Neural progenitor cell (in vitro differentiated cells): ENCODE data around the gene GMFB.

Source experiments
- EZH2phosphoT487 ChIP-seq: fragments of 200-600 bp; sonication (generic); IDR thresholded peaks from 2 replicates; pipeline ENCODE4 v1.6.1; 2017; ENCODE audit warnings: antibody characterized with exemption
- TF ChIP-seq, protein P1 (sequence below): fragments of 200-600 bp; sonication (generic); IDR thresholded peaks from 2 replicates; pipeline ENCODE4 v1.5.1; 2017; ENCODE audit warnings: antibody characterized with exemption, mild to moderate bottlenecking

DNA sequence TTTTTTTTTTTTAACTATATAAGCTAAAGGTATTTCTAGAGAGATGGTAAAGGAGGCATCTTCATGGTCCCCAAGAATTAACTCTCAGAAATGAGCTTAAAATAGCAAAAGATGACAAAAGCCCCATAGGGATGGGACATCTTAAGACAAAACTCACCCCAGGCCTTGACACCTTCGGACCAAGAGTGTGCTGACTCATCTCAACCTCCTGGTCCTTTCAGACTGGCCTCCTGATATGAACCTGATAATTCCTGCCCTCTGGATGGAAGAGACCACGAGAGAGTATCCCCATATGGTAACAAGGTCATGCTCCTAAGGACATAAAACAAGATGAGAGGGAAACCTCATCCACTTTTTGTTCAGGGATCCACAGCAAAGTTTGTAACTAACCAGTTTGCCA lies 8.4 kb upstream of the GMFB start:
- TF ChIP-seq, protein P1, sequence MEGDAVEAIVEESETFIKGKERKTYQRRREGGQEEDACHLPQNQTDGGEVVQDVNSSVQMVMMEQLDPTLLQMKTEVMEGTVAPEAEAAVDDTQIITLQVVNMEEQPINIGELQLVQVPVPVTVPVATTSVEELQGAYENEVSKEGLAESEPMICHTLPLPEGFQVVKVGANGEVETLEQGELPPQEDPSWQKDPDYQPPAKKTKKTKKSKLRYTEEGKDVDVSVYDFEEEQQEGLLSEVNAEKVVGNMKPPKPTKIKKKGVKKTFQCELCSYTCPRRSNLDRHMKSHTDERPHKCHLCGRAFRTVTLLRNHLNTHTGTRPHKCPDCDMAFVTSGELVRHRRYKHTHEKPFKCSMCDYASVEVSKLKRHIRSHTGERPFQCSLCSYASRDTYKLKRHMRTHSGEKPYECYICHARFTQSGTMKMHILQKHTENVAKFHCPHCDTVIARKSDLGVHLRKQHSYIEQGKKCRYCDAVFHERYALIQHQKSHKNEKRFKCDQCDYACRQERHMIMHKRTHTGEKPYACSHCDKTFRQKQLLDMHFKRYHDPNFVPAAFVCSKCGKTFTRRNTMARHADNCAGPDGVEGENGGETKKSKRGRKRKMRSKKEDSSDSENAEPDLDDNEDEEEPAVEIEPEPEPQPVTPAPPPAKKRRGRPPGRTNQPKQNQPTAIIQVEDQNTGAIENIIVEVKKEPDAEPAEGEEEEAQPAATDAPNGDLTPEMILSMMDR = no peak
- TF ChIP-seq EZH2phosphoT487 = no peak
